Activated CD4-positive, alpha-beta T cell treated with anti-CD3 and anti-CD28 coated beads for 36 hours (primary cell): ENCODE data around the gene ALPP. TPM values are rescaled to one million over a fixed set of nuclear protein-coding genes. Genes with fewer than 3 reads are reported as not detected.
"Not testable (repeated sequence)": the region's sequence is repeated elsewhere in the genome, so short reads cannot be mapped to it uniquely, and the experiment has no call there.

ENCODE experiments used
- ATAC-seq: fragments of 200-7000 bp; cut with Tn5 transposase; one replicate; pipeline ENCODE4 v1.10.0; 2021; ENCODE audit warnings: mild to moderate bottlenecking, moderate library complexity
- CTCF ChIA-PET: fragments of 350-600 bp; sonication (Branson Sonifier 250); formaldehyde crosslinking; loops from one replicate; lab custom pipeline; 2021; ENCODE audit warnings: antibody characterized with exemption; lab: Charles Lee
- POLR2A ChIA-PET: fragments of 350-600 bp; sonication (Branson Sonifier 250); formaldehyde crosslinking; loops from one replicate; lab custom pipeline; 2021; ENCODE audit warnings: antibody characterized with exemption, inconsistent platforms; lab: Charles Lee
- DNase-seq: peaks from one replicate; pipeline ENCODE4 v3.0.0-alpha.2; 2020
- H3K27ac Mint-ChIP-seq: one replicate; pipeline ENCODE4 v1.8.0; 2021; ENCODE audit warnings: mixed read lengths
- H3K27me3 Mint-ChIP-seq: one replicate; pipeline ENCODE4 v1.8.0; 2021; ENCODE audit warnings: mixed read lengths
- H3K36me3 Mint-ChIP-seq: one replicate; pipeline ENCODE4 v1.8.0; 2021; ENCODE audit warnings: low read depth, mixed read lengths
- H3K4me1 Mint-ChIP-seq: one replicate; pipeline ENCODE4 v1.8.0; 2021; ENCODE audit warnings: mixed read lengths
- H3K4me3 Mint-ChIP-seq: one replicate; pipeline ENCODE4 v1.8.0; 2021; ENCODE audit warnings: mild to moderate bottlenecking, moderate library complexity, mixed read lengths
- H3K9me3 Mint-ChIP-seq: one replicate; pipeline ENCODE4 v1.8.0; 2021; ENCODE audit warnings: low read depth, mixed read lengths
- intact Hi-C, 2 experiments: fragments of 100-400 bp; cut with DNase I in 1 of 2; cut with micrococcal nuclease in 1 of 2; formaldehyde crosslinking; loops; one replicate each; pipeline versions ENCODE4 v1.14.2 to v1.15.1; 2022 to 2024; cut with DNase I, micrococcal nuclease
- total RNA-seq, 2 experiments: library from RNA; stranded (reverse); gene quantifications; one replicate each; pipeline ENCODE4 v1.2.3, GENCODE V29; 2021

The ALPP gene
- total RNA-seq, 2 experiments from 2014 or later: not detected

- CTCF ChIA-PET: interaction anchor here (0.6 to 1.5 kb wide), 5 partner anchors 12 to 433 kb away, joined by 3 read pairs; no protein-coding TSS in a partner anchor
- H3K9me3 Mint-ChIP-seq, POLR2A ChIA-PET, H3K36me3 Mint-ChIP-seq, H3K27ac Mint-ChIP-seq, H3K4me3 Mint-ChIP-seq, H3K27me3 Mint-ChIP-seq, H3K4me1 Mint-ChIP-seq: not testable (repeated sequence)
- intact Hi-C loops: loop anchor here in 1 of 2 experiments (5.0 kb wide), 1 partner anchor 102 kb away; no protein-coding TSS in a partner anchor
- DNase-seq: peak; percentile 3
- peak; percentile 66 for ATAC-seq
These were observed 43.2 kb upstream of the ALPP start for GRCh38 chr2:232335206-232335858.

GRCh38 chr2:232335859-232336215 lies 42.7 kb upstream of the ALPP start:
- Mint-ChIP-seq H3K9me3 (no peaks in the 10 kb centered on the region), H3K4me1 (no peaks in the 10 kb centered on the region), H3K36me3 (peaks cover 2% of the 10 kb centered on the region), H3K27ac (no peak overlapping the region), H3K27me3 (no peaks in the 10 kb centered on the region), H3K4me3 (no peak overlapping the region)
- CTCF ChIA-PET: interaction anchor here (0.6 to 1.5 kb wide), 6 partner anchors 13 to 434 kb away, joined by 3 to 5 read pairs (median 3); no protein-coding TSS in a partner anchor
- intact Hi-C loops: loop anchor here (1.0 to 5.0 kb wide), 2 partner anchors 101 to 104 kb away; no protein-coding TSS in a partner anchor
- ATAC-seq (no peak), DNase-seq (no peak)
- POLR2A ChIA-PET: no interaction called here

- no peaks in the 10 kb centered on the region for H3K27me3 Mint-ChIP-seq
- no peaks in the 10 kb centered on the region for H3K9me3 Mint-ChIP-seq
- intact Hi-C loops: loop anchor here (1.0 to 5.0 kb wide), 2 partner anchors 101 to 104 kb away; no protein-coding TSS in a partner anchor
- no peak for ATAC-seq
- CTCF ChIA-PET: interaction anchor here (0.6 to 1.5 kb wide), 8 partner anchors 13 to 913 kb away, joined by 3 to 5 read pairs (median 3); no protein-coding TSS in a partner anchor
- H3K36me3 Mint-ChIP-seq: peaks cover 2% of the 10 kb centered on the region
- POLR2A ChIA-PET: no interaction called here
- no peak overlapping the region for H3K27ac Mint-ChIP-seq
- H3K4me3 Mint-ChIP-seq: no peak overlapping the region
- no peaks in the 10 kb centered on the region for H3K4me1 Mint-ChIP-seq
- peak; percentile 2 for DNase-seq
These were observed 42.3 kb upstream of the ALPP start for GRCh38 chr2:232336241-232336736.

GRCh38 chr2:232336981-232337720 lies 41.4 kb upstream of the ALPP start:
- intact Hi-C loops: loop anchor here (1.0 to 5.0 kb wide), 2 partner anchors 100 to 103 kb away; no protein-coding TSS in a partner anchor
- Mint-ChIP-seq H3K9me3 (no peaks in the 10 kb centered on the region), H3K4me3 (no peak overlapping the region), H3K27ac (no peak overlapping the region), H3K4me1 (no peaks in the 10 kb centered on the region), H3K27me3 (no peaks in the 10 kb centered on the region), H3K36me3 (peaks cover 2% of the 10 kb centered on the region)
- ChIA-PET CTCF (interaction anchor here (0.6 to 1.5 kb wide), 2 partner anchors 428 to 912 kb away, joined by 3 read pairs; no protein-coding TSS in a partner anchor), POLR2A (no interaction called here)
- DNase-seq: peak; percentile 2
- no peak for ATAC-seq

GRCh38 chr2:232338094-232338758 lies 40.3 kb upstream of the ALPP start:
- POLR2A ChIA-PET, H3K36me3 Mint-ChIP-seq, H3K4me3 Mint-ChIP-seq, ATAC-seq, H3K27ac Mint-ChIP-seq, H3K9me3 Mint-ChIP-seq, H3K27me3 Mint-ChIP-seq, CTCF ChIA-PET, H3K4me1 Mint-ChIP-seq: not testable (repeated sequence)
- DNase-seq: peak; percentile 2
- intact Hi-C loops: loop anchor here in 1 of 2 experiments (5.0 kb wide), 1 partner anchor 99 kb away; no protein-coding TSS in a partner anchor

- no peak overlapping the region for H3K27ac Mint-ChIP-seq
These were observed 39.8 kb upstream of the ALPP start for GRCh38 chr2:232338759-232339106.

GRCh38 chr2:232339121-232340081 lies 39.1 kb upstream of the ALPP start:
- H3K9me3 Mint-ChIP-seq: no peaks in the 10 kb centered on the region
- intact Hi-C loops: loop anchor here (5.0 kb wide), 2 partner anchors 98 to 183 kb away; partner anchors contain the start of gene PRSS56 (in 2 of the 2)
- ATAC-seq: no peak
- no peak overlapping the region for H3K4me3 Mint-ChIP-seq
- H3K27ac Mint-ChIP-seq: no peak overlapping the region
- no peaks in the 10 kb centered on the region for H3K27me3 Mint-ChIP-seq
- peaks cover 2% of the 10 kb centered on the region for H3K36me3 Mint-ChIP-seq
- ChIA-PET CTCF (interaction anchor here (0.5 to 0.6 kb wide), 2 partner anchors 90 to 213 kb away, joined by 3 read pairs; no protein-coding TSS in a partner anchor), POLR2A (no interaction called here)
- peak; percentile 22 for DNase-seq
- H3K4me1 Mint-ChIP-seq: peaks cover 2% of the 10 kb centered on the region

More at GRCh38 chr2:232338759-232339106, 39.8 kb upstream of the ALPP start:
- intact Hi-C loops: loop anchor here in 1 of 2 experiments (5.0 kb wide), 1 partner anchor 99 kb away; no protein-coding TSS in a partner anchor
- Mint-ChIP-seq H3K36me3 (peaks cover 2% of the 10 kb centered on the region), H3K4me3 (no peak overlapping the region), H3K27me3 (no peaks in the 10 kb centered on the region), H3K9me3 (no peaks in the 10 kb centered on the region), H3K4me1 (peaks cover 2% of the 10 kb centered on the region)
- peak; percentile 2 for DNase-seq
- ChIA-PET CTCF (interaction anchor here (0.6 kb wide), 1 partner anchor 90 kb away, joined by 3 read pairs; no protein-coding TSS in a partner anchor), POLR2A (no interaction called here)
- no peak for ATAC-seq

GRCh38 chr2:232340171-232340935 lies 38.2 kb upstream of the ALPP start:
- Mint-ChIP-seq H3K4me1 (peaks cover 2% of the 10 kb centered on the region), H3K27me3 (peaks cover 1% of the 10 kb centered on the region), H3K4me3 (no peak overlapping the region), H3K9me3 (no peaks in the 10 kb centered on the region), H3K27ac (no peak overlapping the region), H3K36me3 (peaks cover 2% of the 10 kb centered on the region)
- no peak for ATAC-seq
- ChIA-PET CTCF (interaction anchor here (0.5 to 1.0 kb wide), 3 partner anchors 11 to 212 kb away, joined by 3 read pairs; no protein-coding TSS in a partner anchor), POLR2A (no interaction called here)
- intact Hi-C loops: loop anchor here (5.0 kb wide), 1 partner anchor 182 kb away; the partner anchor contains the start of gene PRSS56 (in 2 of the 2)
- peak; percentile 3 for DNase-seq

- Mint-ChIP-seq H3K4me3 (no peak overlapping the region), H3K27ac (no peak overlapping the region), H3K9me3 (no peaks in the 10 kb centered on the region), H3K27me3 (peaks cover 1% of the 10 kb centered on the region), H3K36me3 (peaks cover 2% of the 10 kb centered on the region), H3K4me1 (peaks cover 2% of the 10 kb centered on the region)
- CTCF ChIA-PET: interaction anchor here (0.8 to 1.0 kb wide), 2 partner anchors 10 to 96 kb away, joined by 3 read pairs; no protein-coding TSS in a partner anchor
- intact Hi-C loops: loop anchor here (5.0 kb wide), 1 partner anchor 181 kb away; the partner anchor contains the start of gene PRSS56 (in 2 of the 2)
- DNase-seq (peak; percentile 2), ATAC-seq (no peak)
- POLR2A ChIA-PET: no interaction called here
These were observed 37.4 kb upstream of the ALPP start for GRCh38 chr2:232341061-232341738.
